NCI-H82 (cell line): Measurements from ENCODE around the gene ZFYVE28.

Source experiments
- DNase-seq: peaks from one replicate; lab custom pipeline; 2025; lab: John Stamatoyannopoulos, UW

ZFYVE28 gene

GRCh38 chr4:2302387-2303119 is 115.9 kb downstream of the ZFYVE28 start:
- DNase-seq: no peak

DNA sequence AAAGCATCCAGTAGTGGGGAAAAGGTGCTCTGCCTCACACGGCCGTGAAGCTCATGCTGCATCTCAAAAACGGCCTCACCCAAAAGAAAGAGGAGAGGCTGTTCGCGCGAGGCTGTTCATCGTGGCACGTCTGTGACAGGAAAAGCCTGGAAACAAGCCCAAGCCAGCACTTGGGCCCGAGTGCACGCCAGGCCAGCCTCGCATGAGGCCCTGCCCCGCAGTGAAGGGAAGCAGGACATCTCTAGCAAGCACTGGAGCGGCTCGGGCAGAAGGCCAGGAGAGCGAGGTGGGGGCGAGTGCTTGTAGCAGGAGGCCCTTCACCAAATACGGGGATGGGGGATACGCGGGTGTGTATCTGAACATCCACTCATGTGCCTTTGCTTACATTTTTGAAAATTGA is 116.6 kb downstream of the ZFYVE28 start:
- no peak for DNase-seq

DNA sequence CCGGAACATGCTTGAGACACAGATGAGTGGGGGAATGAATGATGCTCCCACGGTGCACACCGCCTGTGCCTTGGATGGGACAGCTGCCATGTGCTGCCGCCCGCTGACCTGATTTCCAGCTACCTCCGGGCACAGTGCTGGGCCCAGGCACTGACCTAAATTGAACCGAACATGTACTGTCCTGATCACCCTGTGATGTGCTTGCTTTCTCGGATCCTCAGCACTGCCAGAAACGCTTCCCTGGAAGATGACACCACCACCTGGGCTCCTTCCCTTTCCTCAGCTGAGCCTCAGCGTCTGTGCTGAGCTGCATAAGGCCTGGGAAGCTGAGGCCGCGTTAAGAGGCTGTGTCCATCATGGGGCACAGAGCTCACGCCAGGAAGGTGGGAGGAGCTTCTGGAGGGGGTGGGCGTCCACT is 117.2 kb downstream of the ZFYVE28 start:
- DNase-seq: no peak

DNA sequence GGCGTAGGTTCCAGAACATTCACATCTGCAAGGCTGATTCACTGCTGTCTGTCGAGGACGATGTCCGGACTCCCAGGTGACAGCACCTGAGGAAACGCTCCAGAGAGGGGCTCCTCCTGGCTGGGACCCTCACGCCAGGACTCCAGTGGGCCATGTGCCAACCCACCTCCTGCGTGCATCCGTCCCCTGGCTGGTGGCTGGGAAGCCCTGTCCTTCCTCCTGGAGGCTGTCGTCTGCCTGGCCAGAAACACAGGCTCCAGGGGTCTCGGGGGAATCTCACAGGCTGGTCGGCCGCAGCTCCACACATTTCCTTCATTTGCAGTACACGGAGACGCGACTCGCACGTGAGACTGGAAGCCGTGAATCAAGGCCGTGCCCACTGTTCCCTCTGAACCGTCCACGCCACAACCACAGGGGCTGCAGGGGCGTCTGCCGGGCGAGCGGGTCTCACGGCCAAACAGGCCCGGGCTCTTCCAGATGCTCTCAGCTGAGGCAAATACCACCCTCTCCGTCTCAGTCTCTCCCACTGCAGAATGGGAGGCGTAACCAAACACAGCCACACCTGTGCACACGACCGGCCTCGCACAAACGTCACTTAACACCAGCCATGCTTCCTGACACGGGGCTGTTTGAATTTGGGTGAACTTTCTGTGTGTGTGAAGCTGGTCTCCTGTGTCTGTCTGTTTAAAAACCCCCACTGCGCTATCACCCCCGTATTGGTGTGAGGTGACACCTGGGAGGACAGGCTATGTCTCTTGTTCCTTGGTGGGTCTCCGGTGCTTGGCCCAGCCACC is 117.8 kb downstream of the ZFYVE28 start:
- no peak for DNase-seq

- no peak for DNase-seq
Measured at GRCh38 chr4:2299794-2300193, 118.7 kb downstream of the ZFYVE28 start.

GRCh38 chr4:2298532-2298991 is 119.9 kb downstream of the ZFYVE28 start:
- DNase-seq: no peak

DNA sequence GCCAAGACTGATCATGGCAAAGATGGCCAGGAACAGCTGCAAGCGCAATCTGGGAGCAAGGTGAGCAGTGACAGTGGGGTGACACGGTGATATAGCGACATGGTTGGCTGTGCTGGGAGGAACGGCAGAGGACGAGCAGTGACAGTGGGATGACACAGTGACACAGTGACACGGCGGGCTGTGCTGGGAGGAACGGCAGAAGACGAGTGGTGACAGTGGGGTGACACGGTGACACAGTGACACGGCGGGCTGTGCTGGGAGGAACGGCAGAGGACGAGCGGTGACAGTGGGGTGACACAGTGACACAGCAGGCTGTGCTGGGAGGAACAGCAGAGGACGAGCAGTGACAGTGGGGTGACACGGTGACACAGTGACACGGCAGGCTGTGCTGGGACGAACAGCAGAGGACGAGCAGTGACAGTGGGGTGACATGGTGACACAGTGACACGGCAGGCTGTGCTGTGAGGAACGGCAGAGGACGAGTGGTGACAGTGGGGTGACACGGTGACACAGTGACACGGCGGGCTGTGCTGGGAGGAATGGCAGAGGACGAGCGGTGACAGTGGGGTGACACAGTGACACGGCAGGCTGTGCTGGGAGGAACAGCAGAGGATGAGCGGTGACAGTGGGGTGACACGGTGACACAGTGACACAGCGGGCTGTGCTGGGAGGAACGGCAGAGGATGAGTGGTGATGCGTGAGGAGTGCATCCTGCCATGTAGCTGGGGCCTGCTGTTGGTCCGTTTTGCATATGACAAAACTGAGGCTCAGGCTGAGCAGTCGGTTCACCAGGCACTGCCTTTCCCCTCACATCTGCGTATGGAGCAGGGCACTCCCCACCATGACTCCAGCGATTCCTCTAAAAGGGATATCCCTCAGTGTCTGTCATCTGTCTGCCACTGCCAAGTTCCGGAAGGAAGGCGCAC is 120.6 kb downstream of the ZFYVE28 start:
- no peak for DNase-seq

DNA sequence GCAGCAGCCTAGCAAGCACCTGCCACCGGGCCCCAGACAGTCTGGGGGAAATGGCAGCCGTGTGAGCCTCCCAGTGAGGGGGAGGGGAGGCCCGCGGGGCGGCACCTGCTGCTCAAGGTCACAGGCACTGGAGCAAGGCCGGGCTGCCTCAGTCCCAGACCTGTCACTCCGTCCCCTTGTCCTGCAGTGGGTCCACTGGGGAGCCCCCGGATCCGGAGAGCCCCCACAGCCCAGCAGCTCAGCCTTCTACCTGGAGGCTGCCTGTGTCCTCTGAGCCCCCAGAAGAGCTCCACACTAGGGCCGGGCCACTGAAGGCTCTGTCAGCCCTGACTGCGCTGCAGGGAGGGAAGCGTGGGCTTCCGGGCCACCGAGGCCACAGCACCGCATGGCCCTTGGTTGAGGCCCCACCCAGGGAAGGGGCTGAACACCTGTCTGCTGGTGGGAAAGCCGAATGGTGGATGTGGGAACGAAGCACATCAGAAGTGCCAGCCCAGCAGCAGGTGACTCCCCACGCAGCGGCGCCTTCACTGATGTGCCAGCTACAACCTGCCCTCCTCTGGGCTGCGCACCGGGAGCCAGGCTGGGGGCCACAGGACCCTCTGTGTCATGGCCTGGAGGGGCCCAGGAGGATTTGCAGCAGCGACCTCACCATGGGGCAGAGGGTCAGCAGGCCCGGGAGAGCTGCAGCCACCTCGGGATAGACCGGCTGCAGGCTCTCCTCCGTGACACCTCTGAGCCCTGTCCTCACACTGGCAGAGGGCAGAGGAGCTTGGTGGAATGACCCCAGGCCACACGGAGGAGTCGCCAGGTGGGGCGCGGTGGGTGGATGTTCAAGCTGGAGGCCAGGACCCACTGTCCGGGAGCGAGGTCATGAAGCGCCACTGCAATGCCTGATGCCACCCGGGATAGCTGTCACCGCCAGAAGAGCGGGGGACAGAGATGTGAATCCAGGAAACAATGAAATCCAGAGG is 121.5 kb downstream of the ZFYVE28 start:
- no peak for DNase-seq

DNA sequence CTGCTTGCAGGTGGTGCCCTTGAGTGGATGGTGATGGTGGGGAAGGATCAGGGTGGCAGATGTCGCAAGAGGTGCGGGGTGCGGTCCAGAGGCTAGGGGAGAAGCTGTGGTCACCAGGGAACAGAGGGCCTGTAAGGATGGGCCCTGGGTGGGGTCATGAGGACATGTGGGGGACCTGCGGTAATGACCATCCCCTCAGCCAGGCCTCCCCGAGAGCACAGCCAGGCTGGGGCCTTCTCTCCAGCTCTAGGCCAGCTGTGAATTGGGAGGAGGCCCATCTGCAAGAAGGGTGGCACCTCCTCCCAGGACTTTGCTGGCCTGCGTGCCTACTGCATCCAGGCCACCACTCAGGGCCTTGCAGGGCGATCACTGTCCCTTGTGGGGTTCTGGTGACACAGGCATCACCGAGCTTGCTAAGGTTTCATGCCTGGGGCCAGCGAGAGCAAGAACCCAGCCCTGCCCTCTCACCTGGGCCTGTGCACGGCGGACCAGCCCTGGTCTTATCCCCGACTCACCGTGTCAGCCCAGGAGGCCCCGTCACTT is 122.5 kb downstream of the ZFYVE28 start:
- DNase-seq: no peak

GRCh38 chr4:2295500-2295899 is 122.9 kb downstream of the ZFYVE28 start:
- no peak for DNase-seq

DNA sequence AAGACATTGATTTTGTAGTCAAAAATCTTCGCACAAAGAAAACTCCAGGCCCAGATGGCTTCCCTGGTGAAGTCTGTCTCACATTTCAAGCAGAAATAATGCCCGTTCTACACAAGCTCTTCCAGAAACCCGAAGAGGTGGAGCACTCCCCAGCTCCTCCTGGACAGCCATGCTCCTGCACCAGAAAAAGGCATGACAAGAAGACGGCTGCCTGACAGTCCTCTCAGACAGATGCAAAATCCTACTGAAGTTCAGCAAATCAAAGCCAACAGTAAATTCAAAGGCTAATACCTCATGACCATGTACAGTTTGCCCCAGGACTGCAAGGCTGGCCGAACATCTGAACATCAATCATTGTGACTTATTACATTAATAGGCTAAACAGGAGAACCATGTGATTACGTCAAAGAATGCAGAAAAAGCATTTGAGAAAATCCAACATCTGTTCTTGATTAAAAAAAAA is 125.8 kb downstream of the ZFYVE28 start:
- DNase-seq: peak; percentile 69

DNA sequence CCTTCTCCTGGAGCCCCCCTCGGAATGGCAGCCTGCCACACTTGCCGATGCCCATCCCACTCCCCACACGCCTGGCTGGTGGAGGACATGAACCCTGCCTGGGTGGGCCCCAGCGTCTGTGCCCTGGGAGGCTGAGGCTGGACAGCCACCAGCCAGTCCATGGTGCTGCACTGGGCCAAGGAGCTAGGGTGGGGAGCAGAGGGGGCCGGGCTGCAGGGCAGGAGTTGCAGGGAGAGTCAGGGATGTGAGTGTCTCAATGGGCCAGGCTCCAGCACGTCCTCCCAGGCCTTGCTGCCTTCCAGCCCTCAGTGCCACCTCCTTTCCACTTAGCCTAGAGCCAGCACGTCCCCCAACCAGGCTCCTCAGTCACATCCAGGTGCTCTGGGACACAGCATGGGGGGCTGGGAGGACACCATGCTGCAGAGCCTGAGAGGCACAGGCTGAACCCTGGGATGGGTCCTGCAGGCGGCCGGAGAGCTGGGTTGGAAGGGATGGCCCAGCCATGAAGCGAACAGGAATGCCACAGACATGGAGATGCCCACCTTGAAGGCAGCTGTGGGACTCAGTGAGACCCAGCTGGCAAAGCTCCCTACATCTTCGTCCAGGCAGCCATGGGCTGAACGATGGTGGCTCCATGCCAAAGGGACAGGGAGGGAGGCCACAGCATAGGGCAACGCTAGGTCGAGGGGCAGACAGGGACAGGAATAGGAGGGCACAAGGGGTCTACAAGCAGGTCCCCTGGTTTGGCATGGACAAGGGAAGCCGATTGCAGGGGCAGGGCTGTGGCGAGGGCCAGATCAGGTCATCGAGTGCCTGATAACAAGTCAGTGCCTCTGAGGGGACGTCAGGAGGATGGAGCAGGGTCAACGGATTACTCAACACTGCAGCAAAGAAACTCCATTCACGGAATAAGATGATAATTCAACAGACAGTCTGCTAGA is 126.5 kb downstream of the ZFYVE28 start:
- no peak for DNase-seq

- no peak for DNase-seq
Measured at GRCh38 chr4:2290974-2291704, 127.3 kb downstream of the ZFYVE28 start.

- no peak for DNase-seq
Measured at GRCh38 chr4:2290488-2290887, 128.0 kb downstream of the ZFYVE28 start.

DNA sequence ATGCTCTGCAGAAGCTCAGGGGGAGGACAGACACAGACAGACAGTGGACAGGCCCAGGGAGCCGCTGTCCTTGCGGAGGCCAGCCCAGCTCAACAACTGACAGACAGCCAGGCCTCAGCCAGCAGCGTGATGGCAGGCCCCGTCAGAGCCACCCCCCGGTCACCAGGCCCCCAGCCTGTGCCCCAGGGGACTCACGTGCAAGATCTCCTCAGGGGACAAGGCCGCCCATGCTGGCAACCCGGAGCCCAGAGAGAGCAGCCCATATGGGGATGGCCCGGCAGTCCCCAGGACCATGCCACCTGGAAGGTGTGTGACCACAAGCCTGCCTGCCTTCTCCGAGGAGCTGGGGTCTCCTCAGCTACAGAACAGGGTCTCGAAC is 128.5 kb downstream of the ZFYVE28 start:
- no peak for DNase-seq

DNA sequence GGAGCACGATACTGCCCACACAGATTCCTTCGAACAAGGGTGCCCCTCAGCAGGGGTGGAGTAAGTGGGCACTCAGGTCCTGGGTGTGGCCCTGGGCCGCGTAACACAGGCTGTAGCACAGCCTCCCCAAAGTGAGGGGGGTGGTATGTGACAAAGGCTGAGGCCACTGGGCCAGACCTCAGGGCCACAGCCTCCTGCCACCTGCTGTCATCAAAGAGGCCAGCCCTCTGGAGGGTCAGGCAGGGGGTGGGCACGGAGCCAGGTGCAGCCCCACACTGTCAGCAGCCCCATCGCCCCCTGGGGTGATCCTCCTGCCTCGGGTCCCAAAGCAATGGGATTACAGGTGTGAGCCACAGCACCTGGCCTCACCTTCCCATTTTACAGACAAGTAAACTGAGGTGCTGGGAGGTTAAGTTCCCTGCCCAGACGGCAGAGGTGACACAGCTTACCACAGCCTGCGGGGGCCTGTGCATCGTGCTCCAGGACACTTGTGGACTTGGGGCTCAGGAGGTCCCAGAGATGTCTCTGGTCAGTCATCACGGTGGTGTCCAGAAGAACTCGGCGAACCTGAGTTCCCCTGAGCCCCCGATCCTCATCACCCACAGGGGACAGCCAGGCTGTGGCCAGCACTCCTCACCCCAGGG is 129.0 kb downstream of the ZFYVE28 start:
- no peak for DNase-seq

DNA sequence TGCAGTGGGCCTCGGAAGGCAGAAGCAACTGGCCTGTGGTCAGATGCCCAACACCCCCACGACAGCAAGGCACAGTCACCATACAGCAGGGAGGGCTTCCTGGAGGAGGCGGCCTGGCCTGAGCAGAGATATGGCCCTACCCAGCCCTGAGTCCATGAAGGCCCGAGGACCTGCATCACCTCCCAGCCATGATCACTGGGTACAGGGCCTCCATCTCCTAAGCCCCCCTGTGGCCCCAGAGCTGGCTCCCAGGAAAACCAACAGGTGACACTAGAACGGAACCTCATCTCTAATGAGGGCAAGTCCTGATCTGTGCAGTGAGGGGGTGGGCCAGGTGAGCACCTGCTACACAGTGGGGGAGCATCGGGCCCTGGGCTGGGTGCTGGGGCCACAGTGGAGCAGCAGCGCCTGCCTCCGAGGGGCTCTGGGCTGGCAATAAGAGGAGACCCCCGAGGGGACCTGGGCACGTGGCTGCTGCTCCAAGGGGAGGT is 130.3 kb downstream of the ZFYVE28 start:
- DNase-seq: no peak

- DNase-seq: no peak
Measured at GRCh38 chr4:2287594-2287915, 130.9 kb downstream of the ZFYVE28 start.
